ENCODE data around the gene APOL1. TPM values are rescaled to one million over a fixed set of nuclear protein-coding genes. Genes with fewer than 3 reads are reported as not detected.

APOL1 gene
- total RNA-seq, 1 donor from 2014 or later, result 35.3 TPM

Small RNAs within 50 kb of the gene (microRNA-seq; reads per million reads assigned to microRNA genes)
- gene MIR6819, result not detected

Other genes starting within 250 kb of the APOL1 start
- 77.7 TPM for gene RBFOX2, start 224.3 kb upstream of the APOL1 start, total RNA-seq
- 77.2 TPM for gene APOL3, start 92.4 kb upstream of the APOL1 start, total RNA-seq
- 9.8 TPM for gene APOL4, start 51.3 kb upstream of the APOL1 start, total RNA-seq
- gene APOL2, start 13.6 kb upstream of the APOL1 start, total RNA-seq, result 65.8 TPM
- 973 TPM for gene MYH9, start 134.8 kb downstream of the APOL1 start, total RNA-seq
- gene TXN2, start 228.5 kb downstream of the APOL1 start, total RNA-seq, result 45.4 TPM